Neural cell (in vitro differentiated cells): Measurements from ENCODE around the gene SLC7A14. TPM values are rescaled to one million over a fixed set of nuclear protein-coding genes. Genes with fewer than 3 reads are reported as not detected.

Experiments
- H2AFZ ChIP-seq: fragments of 200-600, 300-800 bp; sonication (generic), shearing (Covaris generic); 2 replicates; pipeline ENCODE4 v1.6.0; 2014; ENCODE audit warnings: low read depth, mild to moderate bottlenecking, antibody characterized with exemption, low read length, moderate library complexity
- H3F3A ChIP-seq: fragments of 200-600 bp; shearing (Covaris generic); 2 replicates; pipeline ENCODE4 v1.6.1; 2016; ENCODE audit warnings: mild to moderate bottlenecking, moderate library complexity, mixed read lengths, antibody characterized with exemption, low read length; ENCODE audit not compliant: insufficient read depth, poor library complexity, severe bottlenecking
- H3K27ac ChIP-seq: fragments of 200-600, 300-800 bp; sonication (generic), shearing (Covaris generic); 2 replicates; pipeline ENCODE4 v1.5.1; 2014; ENCODE audit warnings: mild to moderate bottlenecking, low read length, moderate library complexity
- H3K27me3 ChIP-seq: fragments of 300-800, 200-600 bp; sonication (generic), shearing (Covaris generic); 2 replicates; pipeline ENCODE4 v1.6.0; 2014; ENCODE audit warnings: mild to moderate bottlenecking, low read depth, low read length, moderate library complexity; ENCODE audit not compliant: insufficient read depth
- H3K36me3 ChIP-seq: fragments of 300-800, 200-600 bp; sonication (generic), shearing (Covaris generic); 2 replicates; pipeline ENCODE4 v1.5.1; 2014; ENCODE audit warnings: mild to moderate bottlenecking, antibody characterized with exemption, low read length, moderate library complexity; ENCODE audit not compliant: insufficient read depth
- H3K4me2 ChIP-seq: fragments of 300-800, 200-600 bp; sonication (generic), shearing (Covaris generic); 2 replicates; pipeline ENCODE4 v1.6.0; 2014; ENCODE audit warnings: mild to moderate bottlenecking, low read length
- H3K4me3 ChIP-seq: fragments of 300-800, 200-600 bp; sonication (generic), shearing (Covaris generic); 2 replicates; pipeline ENCODE4 v1.5.1; 2014; ENCODE audit warnings: mild to moderate bottlenecking, low read length, moderate library complexity
- H3K79me2 ChIP-seq: fragments of 200-600 bp; shearing (Covaris generic); replicated peaks from 2 replicates; pipeline ENCODE4 v1.6.0; 2014; ENCODE audit warnings: mild to moderate bottlenecking, low read length, moderate library complexity; ENCODE audit not compliant: insufficient read depth
- H3K9ac ChIP-seq: fragments of 300-800, 200-600 bp; sonication (generic), shearing (Covaris generic); 2 replicates; pipeline ENCODE4 v1.6.1; 2016; ENCODE audit warnings: mild to moderate bottlenecking, low read length, mixed read lengths
- H3K9me2 ChIP-seq: fragments of 200-600 bp; shearing (Covaris generic); 2 replicates; pipeline ENCODE4 v1.6.1; 2016; ENCODE audit warnings: mild to moderate bottlenecking, low read length, mixed read lengths; ENCODE audit not compliant: insufficient read depth
- H3K9me3 ChIP-seq: fragments of 200-600, 300-800 bp; sonication (generic), shearing (Covaris generic); 2 replicates; pipeline ENCODE4 v1.6.1; 2016; ENCODE audit warnings: mild to moderate bottlenecking, mixed run types, low read length, moderate library complexity, mixed read lengths
- H4K20me1 ChIP-seq: fragments of 200-600 bp; shearing (Covaris generic); 2 replicates; pipeline ENCODE4 v1.6.1; 2016; ENCODE audit warnings: mild to moderate bottlenecking, mixed run types; ENCODE audit not compliant: insufficient read depth
- EP300 ChIP-seq: fragments of 450-650 bp; conservative IDR thresholded peaks from 2 replicates; pipeline ENCODE4 v1.6.1; 2014; ENCODE audit warnings: antibody characterized with exemption, mild to moderate bottlenecking, moderate library complexity; ENCODE audit not compliant: poor library complexity, severe bottlenecking
- EZH2 ChIP-seq: fragments of 200-600, 300-800 bp; shearing (Covaris generic), sonication (generic); IDR thresholded peaks from 2 replicates; pipeline ENCODE4 v1.6.1; 2014; ENCODE audit warnings: antibody characterized with exemption, low read length, borderline replicate concordance, mild to moderate bottlenecking; ENCODE audit not compliant: insufficient read depth, poor library complexity, severe bottlenecking
- MXI1 ChIP-seq: fragments of 450-650 bp; conservative IDR thresholded peaks from 2 replicates; pipeline ENCODE4 v1.6.1; 2014; ENCODE audit warnings: antibody characterized with exemption, mild to moderate bottlenecking; ENCODE audit not compliant: poor library complexity, severe bottlenecking
- POLR2AphosphoS5 ChIP-seq: IDR thresholded peaks from 2 replicates; pipeline ENCODE4 v1.6.1; 2012
- RAD21 ChIP-seq: fragments of 450-650 bp; conservative IDR thresholded peaks from 2 replicates; pipeline ENCODE4 v1.6.1; 2014; ENCODE audit warnings: antibody characterized with exemption, mild to moderate bottlenecking, moderate library complexity
- SMC3 ChIP-seq: fragments of 450-650 bp; conservative IDR thresholded peaks from 2 replicates; pipeline ENCODE4 v1.6.1; 2014; ENCODE audit warnings: antibody characterized with exemption, mild to moderate bottlenecking, moderate library complexity; ENCODE audit not compliant: poor library complexity
- TAF1 ChIP-seq: IDR thresholded peaks from 2 replicates; pipeline ENCODE4 v1.6.1; 2012; ENCODE audit warnings: low read depth
- polyA plus RNA-seq: library from polyadenylated mRNA; depleted of rRNA; stranded (reverse); fragments of >200 nt; gene quantifications from 2 replicates; pipeline ENCODE4 v1.2.3, GENCODE V29; 2014
- TF ChIP-seq, protein P1 (sequence below): fragments of 450-650 bp; IDR thresholded peaks from 2 replicates; pipeline ENCODE4 v1.5.1; 2014; ENCODE audit warnings: antibody characterized with exemption, mild to moderate bottlenecking, moderate library complexity; ENCODE audit not compliant: poor library complexity, severe bottlenecking
- TF ChIP-seq, protein P2 (sequence below): IDR thresholded peaks from 2 replicates; pipeline ENCODE4 v1.6.1; 2012; ENCODE audit warnings: borderline replicate concordance

Gene SLC7A14
- polyA plus RNA-seq, 1 donor from 2014 or later: 5.1 TPM

DNA sequence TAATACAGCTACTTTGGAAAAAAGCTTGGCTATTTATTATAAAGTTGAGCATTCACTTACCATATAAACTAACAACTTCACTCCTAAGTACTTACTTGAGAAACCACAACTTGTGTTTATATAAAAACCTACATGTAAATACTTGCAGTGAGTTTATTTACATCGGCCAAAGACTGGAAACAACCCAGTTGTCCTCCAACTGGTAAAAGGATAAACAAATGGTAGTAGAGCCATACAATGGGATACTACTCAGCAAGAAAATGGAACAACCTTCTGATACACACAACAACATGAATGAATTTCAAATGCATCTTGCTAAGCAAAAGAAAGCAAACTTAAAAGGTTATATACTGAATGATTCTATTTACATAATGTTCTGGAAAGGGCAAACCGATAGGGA, 63.7 kb downstream of the SLC7A14 start:
- no peaks in the 10 kb centered on the region for H3F3A ChIP-seq
- no peaks in the 10 kb centered on the region for H3K9me3 ChIP-seq
- no peaks in the 10 kb centered on the region for H3K9me2 ChIP-seq
- H3K4me3 ChIP-seq: no peak overlapping the region
- H3K79me2 ChIP-seq: no peaks in the 10 kb centered on the region
- no peaks in the 10 kb centered on the region for H4K20me1 ChIP-seq
- no peaks in the 10 kb centered on the region for H3K27me3 ChIP-seq
- no peak overlapping the region for H2AFZ ChIP-seq
- H3K9ac ChIP-seq: no peak overlapping the region
- H3K36me3 ChIP-seq: no peaks in the 10 kb centered on the region
- H3K27ac ChIP-seq: no peak overlapping the region
- no peak overlapping the region for H3K4me2 ChIP-seq
- TF ChIP-seq RAD21: no peak

DNA sequence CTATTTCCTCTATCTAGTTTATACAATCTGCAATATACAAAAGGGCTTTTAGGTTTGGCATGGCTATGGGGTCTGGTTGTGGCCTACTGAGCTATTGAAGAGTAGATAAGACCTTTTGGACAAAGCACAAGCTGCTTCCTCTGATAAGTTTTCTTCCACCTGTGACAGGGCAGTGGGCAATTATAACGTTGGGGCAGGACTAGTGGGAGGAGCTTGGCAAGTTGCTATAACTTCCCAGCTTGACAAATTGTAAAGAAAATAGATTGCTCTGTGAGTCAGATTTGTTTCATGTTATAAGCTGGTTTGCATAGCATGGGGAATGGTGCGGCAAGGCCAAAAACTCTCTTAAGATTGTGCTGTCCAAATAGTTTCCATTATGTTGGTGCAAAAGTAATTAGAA, 64.9 kb downstream of the SLC7A14 start:
- Histone ChIP-seq H3F3A (no peaks in the 10 kb centered on the region), H4K20me1 (no peaks in the 10 kb centered on the region), H3K4me3 (no peak overlapping the region), H3K9me2 (no peaks in the 10 kb centered on the region), H2AFZ (no peak overlapping the region), H3K4me2 (no peak overlapping the region), H3K9ac (no peak overlapping the region), H3K79me2 (no peaks in the 10 kb centered on the region), H3K27me3 (no peaks in the 10 kb centered on the region), H3K9me3 (no peaks in the 10 kb centered on the region), H3K27ac (no peak overlapping the region), H3K36me3 (no peaks in the 10 kb centered on the region)
- no peak for TF ChIP-seq RAD21
- no peak for TF ChIP-seq POLR2AphosphoS5
- TF ChIP-seq, protein P1, sequence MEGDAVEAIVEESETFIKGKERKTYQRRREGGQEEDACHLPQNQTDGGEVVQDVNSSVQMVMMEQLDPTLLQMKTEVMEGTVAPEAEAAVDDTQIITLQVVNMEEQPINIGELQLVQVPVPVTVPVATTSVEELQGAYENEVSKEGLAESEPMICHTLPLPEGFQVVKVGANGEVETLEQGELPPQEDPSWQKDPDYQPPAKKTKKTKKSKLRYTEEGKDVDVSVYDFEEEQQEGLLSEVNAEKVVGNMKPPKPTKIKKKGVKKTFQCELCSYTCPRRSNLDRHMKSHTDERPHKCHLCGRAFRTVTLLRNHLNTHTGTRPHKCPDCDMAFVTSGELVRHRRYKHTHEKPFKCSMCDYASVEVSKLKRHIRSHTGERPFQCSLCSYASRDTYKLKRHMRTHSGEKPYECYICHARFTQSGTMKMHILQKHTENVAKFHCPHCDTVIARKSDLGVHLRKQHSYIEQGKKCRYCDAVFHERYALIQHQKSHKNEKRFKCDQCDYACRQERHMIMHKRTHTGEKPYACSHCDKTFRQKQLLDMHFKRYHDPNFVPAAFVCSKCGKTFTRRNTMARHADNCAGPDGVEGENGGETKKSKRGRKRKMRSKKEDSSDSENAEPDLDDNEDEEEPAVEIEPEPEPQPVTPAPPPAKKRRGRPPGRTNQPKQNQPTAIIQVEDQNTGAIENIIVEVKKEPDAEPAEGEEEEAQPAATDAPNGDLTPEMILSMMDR: no peak
- no peak for TF ChIP-seq SMC3
- no peak for TF ChIP-seq MXI1
- TF ChIP-seq, protein P2, sequence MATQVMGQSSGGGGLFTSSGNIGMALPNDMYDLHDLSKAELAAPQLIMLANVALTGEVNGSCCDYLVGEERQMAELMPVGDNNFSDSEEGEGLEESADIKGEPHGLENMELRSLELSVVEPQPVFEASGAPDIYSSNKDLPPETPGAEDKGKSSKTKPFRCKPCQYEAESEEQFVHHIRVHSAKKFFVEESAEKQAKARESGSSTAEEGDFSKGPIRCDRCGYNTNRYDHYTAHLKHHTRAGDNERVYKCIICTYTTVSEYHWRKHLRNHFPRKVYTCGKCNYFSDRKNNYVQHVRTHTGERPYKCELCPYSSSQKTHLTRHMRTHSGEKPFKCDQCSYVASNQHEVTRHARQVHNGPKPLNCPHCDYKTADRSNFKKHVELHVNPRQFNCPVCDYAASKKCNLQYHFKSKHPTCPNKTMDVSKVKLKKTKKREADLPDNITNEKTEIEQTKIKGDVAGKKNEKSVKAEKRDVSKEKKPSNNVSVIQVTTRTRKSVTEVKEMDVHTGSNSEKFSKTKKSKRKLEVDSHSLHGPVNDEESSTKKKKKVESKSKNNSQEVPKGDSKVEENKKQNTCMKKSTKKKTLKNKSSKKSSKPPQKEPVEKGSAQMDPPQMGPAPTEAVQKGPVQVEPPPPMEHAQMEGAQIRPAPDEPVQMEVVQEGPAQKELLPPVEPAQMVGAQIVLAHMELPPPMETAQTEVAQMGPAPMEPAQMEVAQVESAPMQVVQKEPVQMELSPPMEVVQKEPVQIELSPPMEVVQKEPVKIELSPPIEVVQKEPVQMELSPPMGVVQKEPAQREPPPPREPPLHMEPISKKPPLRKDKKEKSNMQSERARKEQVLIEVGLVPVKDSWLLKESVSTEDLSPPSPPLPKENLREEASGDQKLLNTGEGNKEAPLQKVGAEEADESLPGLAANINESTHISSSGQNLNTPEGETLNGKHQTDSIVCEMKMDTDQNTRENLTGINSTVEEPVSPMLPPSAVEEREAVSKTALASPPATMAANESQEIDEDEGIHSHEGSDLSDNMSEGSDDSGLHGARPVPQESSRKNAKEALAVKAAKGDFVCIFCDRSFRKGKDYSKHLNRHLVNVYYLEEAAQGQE: no peak
- TF ChIP-seq EZH2: no peak
- no peak for TF ChIP-seq EP300
- TF ChIP-seq TAF1: no peak

DNA sequence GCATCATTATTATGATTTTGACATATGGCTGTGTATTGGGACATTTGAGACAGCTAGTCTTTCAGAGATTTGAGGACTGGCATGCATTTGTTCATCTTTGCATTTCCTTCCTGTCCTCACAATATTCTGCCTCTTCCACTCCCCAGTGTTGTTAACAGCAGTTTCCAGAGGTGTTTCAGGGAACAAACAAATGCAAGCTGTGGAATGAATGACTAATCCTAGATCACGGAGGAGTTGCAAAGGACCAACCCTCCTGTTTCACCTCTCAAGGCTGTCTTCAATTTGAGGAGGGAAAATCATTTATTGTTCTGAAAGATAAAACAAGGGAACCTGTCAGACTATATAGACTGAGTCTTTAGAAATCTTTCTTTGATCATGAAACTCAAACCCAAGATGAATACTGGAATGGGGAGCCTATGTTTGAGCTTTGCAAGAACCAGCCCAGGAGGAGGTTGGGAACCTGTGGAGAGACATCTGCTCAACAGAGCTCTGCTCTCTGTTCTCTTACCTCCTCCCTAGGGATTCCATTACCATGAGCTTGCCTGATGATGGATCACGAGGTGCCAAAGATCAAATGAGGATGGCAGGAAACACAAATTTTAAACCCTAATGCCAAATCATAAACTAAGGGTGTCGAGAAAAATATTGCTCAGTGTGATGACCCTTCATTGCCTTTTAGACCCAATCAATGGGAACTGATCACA, 68.5 kb downstream of the SLC7A14 start:
- no peaks in the 10 kb centered on the region for H3K27me3 ChIP-seq
- H3K9me2 ChIP-seq: no peaks in the 10 kb centered on the region
- no peaks in the 10 kb centered on the region for H3K9me3 ChIP-seq
- no peaks in the 10 kb centered on the region for H3K79me2 ChIP-seq
- H3K27ac ChIP-seq: no peak overlapping the region
- no peak overlapping the region for H3K9ac ChIP-seq
- no peaks in the 10 kb centered on the region for H3F3A ChIP-seq
- TF ChIP-seq, protein P2: no peak
- TF ChIP-seq POLR2AphosphoS5 (no peak), RAD21 (no peak), MXI1 (no peak), EZH2 (no peak), SMC3 (no peak), TAF1 (no peak), EP300 (no peak)
- TF ChIP-seq, protein P1: no peak
- H2AFZ ChIP-seq: no peak overlapping the region
- H4K20me1 ChIP-seq: no peaks in the 10 kb centered on the region
- H3K4me2 ChIP-seq: no peak overlapping the region
- H3K36me3 ChIP-seq: no peaks in the 10 kb centered on the region
- H3K4me3 ChIP-seq: no peak overlapping the region
